ENCODE results near the gene PFN2. TPM values are rescaled to one million over a fixed set of nuclear protein-coding genes. Genes with fewer than 3 reads are reported as not detected.

The PFN2 gene
- total and polyA plus RNA-seq, 2 donors (not counting 1 experiment from before 2014, with no cell fraction given): 1.2 to 8.1 TPM

DNA sequence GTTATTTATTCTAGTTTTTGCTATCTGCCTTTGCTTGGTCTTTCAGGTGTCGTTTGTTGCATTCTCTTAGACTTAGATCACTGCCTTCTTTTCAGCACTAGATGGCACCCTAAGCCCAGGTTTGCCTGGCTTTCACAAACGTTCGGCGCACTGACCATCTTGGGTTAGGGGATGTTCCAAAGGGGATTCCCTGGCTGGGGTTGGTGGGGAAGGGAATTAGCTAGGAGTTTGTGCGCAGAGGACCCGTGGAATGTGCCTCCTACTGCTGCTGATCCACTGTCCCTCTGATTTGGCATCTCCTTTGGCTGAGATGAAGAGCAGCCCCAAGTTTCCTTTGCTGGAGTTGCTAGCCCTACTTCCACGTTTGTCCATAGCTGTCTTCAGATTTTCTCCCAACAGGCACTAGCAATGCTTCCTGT, 33.9 kb downstream of the PFN2 start:
- no peak overlapping the region for H3K27ac Mint-ChIP-seq
- Histone ChIP-seq H3K9me3 (ENCODE audit: control extremely low read depth in 1 of 3, control insufficient read depth in 2 of 3, insufficient read depth in 1 of 3, low read length in 2 of 3) (peaks cover 0 to 9% (median 8%) of the 10 kb centered on the region in 3 donors), H2AFZ (ENCODE audit: insufficient read depth, low read depth, low read length, poor library complexity, severe bottlenecking) (no peak overlapping the region), H3K4me3 (ENCODE audit: control extremely low read depth in 1 of 5, extremely low read depth in 1 of 5, insufficient read depth in 1 of 5, low read depth in 2 of 5, low read length in 4 of 5) (no peak overlapping the region), H3K27ac (ENCODE audit: low read length in 2 of 2) (no peak overlapping the region), H3K79me2 (ENCODE audit: control insufficient read depth, insufficient read depth, low read length) (peaks cover 25% of the 10 kb centered on the region), H3K4me1 (ENCODE audit: control insufficient read depth in 2 of 2, insufficient read depth in 2 of 2, low read length in 2 of 2) (no peaks in the 10 kb centered on the region), H3K27me3 (replicated peaks in 1 of 4; ENCODE audit: control extremely low read depth in 1 of 4, control insufficient read depth in 3 of 4, insufficient read depth in 4 of 4, low read length in 3 of 4) (no peaks in the 10 kb centered on the region), H4K20me1 (ENCODE audit: control insufficient read depth, insufficient read depth, low read length, poor library complexity, severe bottlenecking) (peaks cover 16% of the 10 kb centered on the region), H3K9ac (ENCODE audit: low read length) (no peak overlapping the region), H3K4me2 (replicated peaks; ENCODE audit: low read depth, low read length, poor library complexity, severe bottlenecking) (no peak overlapping the region), H3K36me3 (replicated peaks in 1 of 2; ENCODE audit: control extremely low read depth in 1 of 2, control insufficient read depth in 1 of 2, extremely low read depth in 1 of 2, insufficient read depth in 2 of 2, low read length in 1 of 2) (peaks cover 3 to 24% of the 10 kb centered on the region in 2 experiments)
- no peak overlapping the region for H3K4me3 Mint-ChIP-seq
- H3K9me3 Mint-ChIP-seq (ENCODE audit: insufficient read depth): no peaks in the 10 kb centered on the region
- 93% methylated on average over 3 of the region's 7 CpGs for WGBS (ENCODE audit: insufficient coverage)
- TF ChIP-seq EZH2 (IDR thresholded peaks at IDR 0.05; ENCODE audit: borderline replicate concordance, insufficient read depth, low read depth, low read length, poor library complexity, severe bottlenecking): no peak
- TF ChIP-seq CTCF (IDR thresholded peaks at IDR 0.05): peak; percentile 74
- DNase-seq (peak; percentile 54), ATAC-seq (ENCODE audit: low read depth) (no peak)
- H3K27me3 Mint-ChIP-seq: no peaks in the 10 kb centered on the region
- peaks cover 12% of the 10 kb centered on the region for H3K4me1 Mint-ChIP-seq
- ChIA-PET CTCF (interaction anchor here (0.8 to 2.9 kb wide), 15 partner anchors 8 to 557 kb away, joined by 3 to 27 read pairs (median 3); no protein-coding TSS in a partner anchor), POLR2A (no interaction called here)
- intact Hi-C loops (cut with micrococcal nuclease): loop anchor here (1.0 kb wide), 2 partner anchors 247 to 284 kb away; no protein-coding TSS in a partner anchor

GRCh38 chr3:149934524-149934923, 36.2 kb downstream of the PFN2 start:
- Histone ChIP-seq H3K9ac (ENCODE audit: low read length) (no peak overlapping the region), H3K27ac (ENCODE audit: low read length in 2 of 2) (no peak overlapping the region), H3K9me3 (ENCODE audit: control extremely low read depth in 1 of 3, control insufficient read depth in 2 of 3, insufficient read depth in 1 of 3, low read length in 2 of 3) (peaks cover 0 to 9% (median 8%) of the 10 kb centered on the region in 3 donors), H2AFZ (ENCODE audit: insufficient read depth, low read depth, low read length, poor library complexity, severe bottlenecking) (no peak overlapping the region), H3K36me3 (replicated peaks in 1 of 2; ENCODE audit: control extremely low read depth in 1 of 2, control insufficient read depth in 1 of 2, extremely low read depth in 1 of 2, insufficient read depth in 2 of 2, low read length in 1 of 2) (peaks cover 2 to 13% of the 10 kb centered on the region in 2 experiments), H3K27me3 (replicated peaks in 1 of 4; ENCODE audit: control extremely low read depth in 1 of 4, control insufficient read depth in 3 of 4, insufficient read depth in 4 of 4, low read length in 3 of 4) (no peaks in the 10 kb centered on the region), H3K4me1 (ENCODE audit: control insufficient read depth in 2 of 2, insufficient read depth in 2 of 2, low read length in 2 of 2) (no peaks in the 10 kb centered on the region), H3K4me3 (ENCODE audit: control extremely low read depth in 1 of 5, extremely low read depth in 1 of 5, insufficient read depth in 1 of 5, low read depth in 2 of 5, low read length in 4 of 5) (no peak overlapping the region), H4K20me1 (ENCODE audit: control insufficient read depth, insufficient read depth, low read length, poor library complexity, severe bottlenecking) (peaks cover 14% of the 10 kb centered on the region), H3K79me2 (ENCODE audit: control insufficient read depth, insufficient read depth, low read length) (peaks cover 19% of the 10 kb centered on the region), H3K4me2 (replicated peaks; ENCODE audit: low read depth, low read length, poor library complexity, severe bottlenecking) (no peak overlapping the region)
- POLR2A ChIA-PET: no interaction called here
- Mint-ChIP-seq H3K4me1 (peaks cover 10% of the 10 kb centered on the region), H3K4me3 (no peak overlapping the region), H3K9me3 (ENCODE audit: insufficient read depth) (no peaks in the 10 kb centered on the region), H3K27me3 (no peaks in the 10 kb centered on the region), H3K27ac (no peak overlapping the region)
- CTCF ChIA-PET: interaction anchor here (2.9 kb wide), 1 partner anchor 286 kb away, joined by 16 read pairs; no protein-coding TSS in a partner anchor
- DNase-seq (no peak), ATAC-seq (ENCODE audit: low read depth) (no peak)
- intact Hi-C loops (cut with micrococcal nuclease): no loop called here
- no peak for TF ChIP-seq CTCF (IDR thresholded peaks at IDR 0.05)
- no peak for TF ChIP-seq EZH2 (IDR thresholded peaks at IDR 0.05; ENCODE audit: borderline replicate concordance, insufficient read depth, low read depth, low read length, poor library complexity, severe bottlenecking)

Measured in B cell (primary cell).